ENCODE results near the gene EPB41L5.

The EPB41L5 gene

GRCh38 chr2:120204022-120204405 lies 191.1 kb downstream of the EPB41L5 start:
- DNase-seq, result no peak

GRCh38 chr2:120204417-120204816 lies 191.5 kb downstream of the EPB41L5 start:
- no peak for DNase-seq

GRCh38 chr2:120204945-120205670 lies 192.2 kb downstream of the EPB41L5 start:
- DNase-seq, result no peak

- no peak for DNase-seq
Observed at GRCh38 chr2:120206022-120206581, 193.2 kb downstream of the EPB41L5 start.

- DNase-seq, result no peak
Observed at GRCh38 chr2:120208381-120209353, 195.8 kb downstream of the EPB41L5 start.

- no peak for DNase-seq
Observed at GRCh38 chr2:120209427-120210269, 196.8 kb downstream of the EPB41L5 start.

- DNase-seq, result no peak
Observed at GRCh38 chr2:120210270-120210693, 197.4 kb downstream of the EPB41L5 start.

- DNase-seq, result no peak
Observed at GRCh38 chr2:120218181-120218580, 205.3 kb downstream of the EPB41L5 start.

GRCh38 chr2:120219291-120219690 lies 206.4 kb downstream of the EPB41L5 start:
- DNase-seq, result no peak

- DNase-seq, result no peak
Observed at GRCh38 chr2:120219766-120220165, 206.9 kb downstream of the EPB41L5 start.

GRCh38 chr2:120220756-120221155 lies 207.9 kb downstream of the EPB41L5 start:
- no peak for DNase-seq

- DNase-seq, result no peak
Observed at GRCh38 chr2:120221616-120222015, 208.7 kb downstream of the EPB41L5 start.

- DNase-seq, result no peak
Observed at GRCh38 chr2:120222186-120223033, 209.5 kb downstream of the EPB41L5 start.

GRCh38 chr2:120223034-120223912 lies 210.4 kb downstream of the EPB41L5 start, which contains the start of gene TMEM185B:
Gene TMEM185B (minus strand): TSS chr2:120223400. CDS start chr2:120222976, 424 bp downstream.
- DNase-seq, result peak; percentile 77

GRCh38 chr2:120224256-120224655 lies 211.4 kb downstream of the EPB41L5 start:
- no peak for DNase-seq

GRCh38 chr2:120224735-120225548 lies 212.1 kb downstream of the EPB41L5 start:
- no peak for DNase-seq

- DNase-seq, result no peak
Observed at GRCh38 chr2:120225549-120226065, 212.7 kb downstream of the EPB41L5 start.

- DNase-seq, result no peak
Observed at GRCh38 chr2:120226316-120226715, 213.4 kb downstream of the EPB41L5 start.
